Transverse colon (tissue), 4 donors: ENCODE results near the gene CDHR2. TPM values are rescaled to one million over a fixed set of nuclear protein-coding genes. Genes with fewer than 3 reads are reported as not detected.
A peak's percentile ranks its signal among the peaks of the same experiment; 100 is the strongest.

ENCODE experiments used
- DNase-seq: peaks from one replicate; pipeline ENCODE4 v3.0.0-alpha.2; 2019
- H3K27ac ChIP-seq, 4 donors: fragments of 200-600 bp; sonication (generic); 2 replicates each; pipeline ENCODE4 v1.5.1; 2016 to 2018; ENCODE audit warnings: inconsistent platforms in 4 of 4
- H3K27me3 ChIP-seq: fragments of 200-600 bp; sonication (generic); 2 replicates; pipeline ENCODE4 v1.5.1; 2017; ENCODE audit warnings: inconsistent platforms
- H3K36me3 ChIP-seq, 4 donors: fragments of 200-600 bp; sonication (generic); 2 replicates each; pipeline ENCODE4 v1.5.1; 2017 to 2019; ENCODE audit warnings: inconsistent platforms in 4 of 4
- H3K4me1 ChIP-seq, 4 donors: fragments of 200-600 bp; sonication (generic); 2 replicates each; pipeline ENCODE4 v1.5.1; 2017 to 2020; ENCODE audit warnings: inconsistent platforms in 4 of 4
- H3K4me3 ChIP-seq, 4 donors: fragments of 200-600 bp; sonication (generic); 1 replicate in 1 of 4; 2 replicates in 3 of 4; pipeline versions ENCODE4 v1.5.1 to v1.6.1; 2017 to 2019; ENCODE audit warnings: inconsistent platforms in 4 of 4
- H3K9me3 ChIP-seq, 2 donors: fragments of 200-600 bp; sonication (generic); 2 replicates each; pipeline ENCODE4 v1.5.1; 2017 to 2019; ENCODE audit warnings: inconsistent platforms in 2 of 2
- CTCF ChIP-seq, 5 experiments: fragments of 200-600 bp in 3 of 5; fragments of 450-650 bp in 2 of 5; sonication (generic) in 3 of 5; IDR thresholded peaks; 1 replicate in 2 of 5; 2 replicates in 3 of 5; pipeline ENCODE4 v1.5.1; 2016 to 2017; ENCODE audit warnings: antibody characterized with exemption in 5 of 5, inconsistent platforms in 3 of 5, mild to moderate bottlenecking in 2 of 5, moderate library complexity in 1 of 5
- EP300 ChIP-seq: sonication (generic); formaldehyde crosslinking; IDR thresholded peaks from one replicate; pipeline ENCODE4 v1.6.1; 2017; ENCODE audit warnings: antibody characterized with exemption, low read depth
- POLR2A ChIP-seq: fragments of 450-650 bp; IDR thresholded peaks from one replicate; pipeline ENCODE4 v1.6.1; 2016; ENCODE audit warnings: antibody characterized with exemption, mild to moderate bottlenecking, moderate library complexity
- POLR2AphosphoS5 ChIP-seq, 3 donors: sonication (generic); formaldehyde crosslinking; IDR thresholded peaks; one replicate each; pipeline ENCODE4 v1.6.1; 2016; ENCODE audit warnings: antibody characterized with exemption in 3 of 3
- WGBS, 2 donors: methylation state at CpG; one replicate each; pipeline ENCODE4 v1.1.5; 2018; ENCODE audit warnings: low coverage in 1 of 2; 5-methylcytosine and 5-hydroxymethylcytosine counted together
- in situ Hi-C, 4 donors: fragments of 200-750 bp; cut with MboI; loops; one replicate each; pipeline versions ENCODE4 v1.15.0 to v1.15.1; 2017; ENCODE audit warnings: low sequenced_read_pairs in 3 of 4, low pct_ligation_motif_present in 1 of 4, low pct_unique_long_range_greater_than_20kb in 1 of 4
- intact Hi-C: fragments of 100-400 bp; cut with DNase I; formaldehyde crosslinking; loops from one replicate; pipeline ENCODE4 v1.15.1; 2023; ENCODE audit warnings: low total_unique reads
- total RNA-seq, 4 donors: library from RNA; depleted of rRNA; stranded (reverse); fragments of >200 nt; gene quantifications; one replicate each; pipeline ENCODE4 v1.1.0, GENCODE V29; 2016

CDHR2 gene
- total RNA-seq, 4 donors from 2014 or later: 15.5 to 257 (median 104) TPM

- in situ Hi-C loops (loop anchor here in 1 of 4 donors (5.0 kb wide), 1 partner anchor 87 kb away; the partner anchor contains the start of gene FAF2), intact Hi-C loops (no loop called here)
- Histone ChIP-seq H3K36me3 (peaks cover 0 to 8% (median 1%) of the 10 kb centered on the region in 4 donors), H3K27ac (peak overlapping the region; percentile 89 to 99 (median 98)), H3K4me3 (peak overlapping the region in 2 of 4 donors; percentile 91 to 93), H3K27me3 (no peaks in the 10 kb centered on the region), H3K9me3 (no peaks in the 10 kb centered on the region), H3K4me1 (peaks cover 34 to 60% (median 42%) of the 10 kb centered on the region in 4 donors)
- peak; percentile 56 for DNase-seq
- no peak for TF ChIP-seq POLR2A
- TF ChIP-seq POLR2AphosphoS5 (IDR thresholded peaks at IDR 0.05): no peak
- no peak for TF ChIP-seq EP300
- TF ChIP-seq CTCF (IDR thresholded peaks at IDR 0.05): no peak
- WGBS, 2 donors: 41% methylated on average over 4 of the region's 4 CpGs; no CpG with 5 or more reads in 1 of the 2 donors
Measured at GRCh38 chr5:176534640-176535039, 14.5 kb upstream of the CDHR2 start.

- Histone ChIP-seq H3K9me3 (no peaks in the 10 kb centered on the region), H3K27ac (peak overlapping the region; percentile 89 to 99 (median 98)), H3K4me3 (peak overlapping the region; percentile 45 to 93 (median 90)), H3K36me3 (peaks cover 0 to 6% (median 0%) of the 10 kb centered on the region in 4 donors), H3K4me1 (peaks cover 34 to 60% (median 42%) of the 10 kb centered on the region in 4 donors), H3K27me3 (no peaks in the 10 kb centered on the region)
- 23% methylated on average over 11 of the region's 11 CpGs; no CpG with 5 or more reads in 1 of the 2 donors for WGBS, 2 donors
- TF ChIP-seq CTCF (IDR thresholded peaks at IDR 0.05) (no peak), POLR2AphosphoS5 (IDR thresholded peaks at IDR 0.05) (peak; percentile 69 to 96 (median 86)), EP300 (no peak), POLR2A (peak; percentile 93)
- in situ Hi-C loops (loop anchor here in 1 of 4 donors (5.0 kb wide), 1 partner anchor 88 kb away; the partner anchor contains the start of gene FAF2), intact Hi-C loops (no loop called here)
- DNase-seq: peak; percentile 73
Measured at GRCh38 chr5:176535101-176535663, 14.0 kb upstream of the CDHR2 start.

GRCh38 chr5:176535664-176536131, 13.4 kb upstream of the CDHR2 start:
- peaks cover 34 to 59% (median 42%) of the 10 kb centered on the region in 4 donors for H3K4me1 ChIP-seq
- in situ Hi-C loops: loop anchor here in 1 of 4 donors (5.0 kb wide), 1 partner anchor 88 kb away; the partner anchor contains the start of gene FAF2
- peaks cover 0 to 6% (median 0%) of the 10 kb centered on the region in 4 donors for H3K36me3 ChIP-seq
- H3K9me3 ChIP-seq: no peaks in the 10 kb centered on the region
- H3K27me3 ChIP-seq: no peaks in the 10 kb centered on the region
- H3K4me3 ChIP-seq: peak overlapping the region; percentile 45 to 93 (median 90)
- peak overlapping the region; percentile 89 to 99 (median 98) for H3K27ac ChIP-seq
- DNase-seq: no peak
- WGBS, 2 donors: 1% methylated on average over 9 of the region's 9 CpGs; no CpG with 5 or more reads in 1 of the 2 donors
- intact Hi-C loops: no loop called here
- no peak for TF ChIP-seq EP300

- in situ Hi-C loops: loop anchor here in 1 of 4 donors (5.0 kb wide), 1 partner anchor 89 kb away; the partner anchor contains the start of gene FAF2
- peak; percentile 85 for DNase-seq
- intact Hi-C loops: no loop called here
- 2% methylated on average over 38 of the region's 43 CpGs; no CpG with 5 or more reads in 1 of the 2 donors for WGBS, 2 donors
- TF ChIP-seq POLR2AphosphoS5 (IDR thresholded peaks at IDR 0.05) (peak; percentile 33 to 64 (median 51)), POLR2A (no peak), EP300 (no peak), CTCF (IDR thresholded peaks at IDR 0.05) (no peak)
- Histone ChIP-seq H3K9me3 (no peaks in the 10 kb centered on the region), H3K4me3 (peak overlapping the region; percentile 45 to 93 (median 90)), H3K4me1 (peaks cover 32 to 58% (median 46%) of the 10 kb centered on the region in 4 donors), H3K36me3 (peaks cover 0 to 1% (median 0%) of the 10 kb centered on the region in 4 donors), H3K27me3 (no peaks in the 10 kb centered on the region), H3K27ac (peak overlapping the region; percentile 89 to 99 (median 98))
Measured at GRCh38 chr5:176536132-176536901, 12.8 kb upstream of the CDHR2 start.
